ENCODE results near the gene ADGRL3.

ADGRL3 gene

DNA sequence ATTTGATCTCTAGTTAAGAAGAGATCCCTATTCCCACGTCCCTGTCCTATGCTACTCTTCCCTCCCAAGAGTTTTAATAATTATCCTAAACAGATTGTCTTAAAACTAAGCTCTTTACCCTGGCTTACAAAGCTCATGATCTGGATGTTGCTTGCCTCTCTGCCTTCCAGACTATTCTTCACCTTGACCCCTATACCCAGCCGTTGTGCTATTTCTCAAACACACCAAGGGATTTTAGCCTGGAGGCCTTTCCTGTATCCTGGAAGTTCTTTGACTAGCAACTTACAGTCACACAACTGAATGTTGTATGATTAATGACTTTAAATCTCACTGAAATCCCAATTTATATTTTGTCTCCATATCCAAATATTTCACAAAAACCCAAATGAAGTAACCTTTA lies 314.9 kb downstream of the ADGRL3 start:
- no peak for TF ChIP-seq ZNF70 (CRISPR knock-in tag; IDR thresholded peaks at IDR 0.05)
- no peak for TF ChIP-seq OSR1 (CRISPR knock-in tag; IDR thresholded peaks at IDR 0.05)
- no peak for TF ChIP-seq ZNF565 (CRISPR knock-in tag; conservative IDR thresholded peaks at IDR 0.05; ENCODE audit: low read depth)
- no peak for TF ChIP-seq PPARA (CRISPR knock-in tag; IDR thresholded peaks at IDR 0.05; ENCODE audit: borderline replicate concordance)
- ATAC-seq: no peak

DNA sequence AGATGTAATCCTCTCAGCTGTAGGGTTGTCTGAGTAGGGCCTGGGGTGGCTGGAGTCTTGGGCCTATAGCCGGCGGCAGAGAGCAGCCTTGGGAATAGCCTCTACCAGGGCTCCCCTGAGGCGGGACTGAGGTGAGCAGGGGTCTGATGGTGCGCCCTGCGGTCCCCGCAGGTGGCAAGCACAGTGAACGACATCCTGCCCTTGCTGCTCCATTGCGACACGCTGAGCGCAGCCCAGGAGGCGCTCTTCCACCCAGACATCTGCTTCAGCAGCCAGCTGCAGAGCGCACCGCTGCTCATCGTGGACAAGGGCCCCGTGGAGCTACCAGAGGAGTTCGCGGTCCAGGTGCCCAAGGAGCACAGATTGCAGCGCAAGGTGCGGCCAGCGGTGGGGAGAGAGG lies 317.0 kb downstream of the ADGRL3 start:
- ATAC-seq: no peak
- no peak for TF ChIP-seq BACH2 (CRISPR knock-in tag; IDR thresholded peaks at IDR 0.05; ENCODE audit: borderline replicate concordance)
- TF ChIP-seq ZNF8 (CRISPR knock-in tag; IDR thresholded peaks at IDR 0.05): no peak
- TF ChIP-seq, protein P1, sequence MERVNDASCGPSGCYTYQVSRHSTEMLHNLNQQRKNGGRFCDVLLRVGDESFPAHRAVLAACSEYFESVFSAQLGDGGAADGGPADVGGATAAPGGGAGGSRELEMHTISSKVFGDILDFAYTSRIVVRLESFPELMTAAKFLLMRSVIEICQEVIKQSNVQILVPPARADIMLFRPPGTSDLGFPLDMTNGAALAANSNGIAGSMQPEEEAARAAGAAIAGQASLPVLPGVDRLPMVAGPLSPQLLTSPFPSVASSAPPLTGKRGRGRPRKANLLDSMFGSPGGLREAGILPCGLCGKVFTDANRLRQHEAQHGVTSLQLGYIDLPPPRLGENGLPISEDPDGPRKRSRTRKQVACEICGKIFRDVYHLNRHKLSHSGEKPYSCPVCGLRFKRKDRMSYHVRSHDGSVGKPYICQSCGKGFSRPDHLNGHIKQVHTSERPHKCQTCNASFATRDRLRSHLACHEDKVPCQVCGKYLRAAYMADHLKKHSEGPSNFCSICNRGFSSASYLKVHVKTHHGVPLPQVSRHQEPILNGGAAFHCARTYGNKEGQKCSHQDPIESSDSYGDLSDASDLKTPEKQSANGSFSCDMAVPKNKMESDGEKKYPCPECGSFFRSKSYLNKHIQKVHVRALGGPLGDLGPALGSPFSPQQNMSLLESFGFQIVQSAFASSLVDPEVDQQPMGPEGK (CRISPR knock-in tag; IDR thresholded peaks at IDR 0.05; ENCODE audit: borderline replicate concordance): no peak
- no peak for TF ChIP-seq ZNF565 (CRISPR knock-in tag; conservative IDR thresholded peaks at IDR 0.05; ENCODE audit: low read depth)
- no peak for TF ChIP-seq ZFP3 (CRISPR knock-in tag; IDR thresholded peaks at IDR 0.05)
- no peak for TF ChIP-seq CSDC2 (CRISPR knock-in tag; IDR thresholded peaks at IDR 0.05)
- no peak for TF ChIP-seq OSR1 (CRISPR knock-in tag; IDR thresholded peaks at IDR 0.05)
- no peak for TF ChIP-seq ZC3H10 (CRISPR knock-in tag; IDR thresholded peaks at IDR 0.05)
- TF ChIP-seq, protein P2, sequence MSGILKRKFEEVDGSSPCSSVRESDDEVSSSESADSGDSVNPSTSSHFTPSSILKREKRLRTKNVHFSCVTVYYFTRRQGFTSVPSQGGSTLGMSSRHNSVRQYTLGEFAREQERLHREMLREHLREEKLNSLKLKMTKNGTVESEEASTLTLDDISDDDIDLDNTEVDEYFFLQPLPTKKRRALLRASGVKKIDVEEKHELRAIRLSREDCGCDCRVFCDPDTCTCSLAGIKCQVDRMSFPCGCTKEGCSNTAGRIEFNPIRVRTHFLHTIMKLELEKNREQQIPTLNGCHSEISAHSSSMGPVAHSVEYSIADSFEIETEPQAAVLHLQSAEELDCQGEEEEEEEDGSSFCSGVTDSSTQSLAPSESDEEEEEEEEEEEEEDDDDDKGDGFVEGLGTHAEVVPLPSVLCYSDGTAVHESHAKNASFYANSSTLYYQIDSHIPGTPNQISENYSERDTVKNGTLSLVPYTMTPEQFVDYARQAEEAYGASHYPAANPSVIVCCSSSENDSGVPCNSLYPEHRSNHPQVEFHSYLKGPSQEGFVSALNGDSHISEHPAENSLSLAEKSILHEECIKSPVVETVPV (CRISPR knock-in tag; IDR thresholded peaks at IDR 0.05): no peak
- TF ChIP-seq, protein P3, sequence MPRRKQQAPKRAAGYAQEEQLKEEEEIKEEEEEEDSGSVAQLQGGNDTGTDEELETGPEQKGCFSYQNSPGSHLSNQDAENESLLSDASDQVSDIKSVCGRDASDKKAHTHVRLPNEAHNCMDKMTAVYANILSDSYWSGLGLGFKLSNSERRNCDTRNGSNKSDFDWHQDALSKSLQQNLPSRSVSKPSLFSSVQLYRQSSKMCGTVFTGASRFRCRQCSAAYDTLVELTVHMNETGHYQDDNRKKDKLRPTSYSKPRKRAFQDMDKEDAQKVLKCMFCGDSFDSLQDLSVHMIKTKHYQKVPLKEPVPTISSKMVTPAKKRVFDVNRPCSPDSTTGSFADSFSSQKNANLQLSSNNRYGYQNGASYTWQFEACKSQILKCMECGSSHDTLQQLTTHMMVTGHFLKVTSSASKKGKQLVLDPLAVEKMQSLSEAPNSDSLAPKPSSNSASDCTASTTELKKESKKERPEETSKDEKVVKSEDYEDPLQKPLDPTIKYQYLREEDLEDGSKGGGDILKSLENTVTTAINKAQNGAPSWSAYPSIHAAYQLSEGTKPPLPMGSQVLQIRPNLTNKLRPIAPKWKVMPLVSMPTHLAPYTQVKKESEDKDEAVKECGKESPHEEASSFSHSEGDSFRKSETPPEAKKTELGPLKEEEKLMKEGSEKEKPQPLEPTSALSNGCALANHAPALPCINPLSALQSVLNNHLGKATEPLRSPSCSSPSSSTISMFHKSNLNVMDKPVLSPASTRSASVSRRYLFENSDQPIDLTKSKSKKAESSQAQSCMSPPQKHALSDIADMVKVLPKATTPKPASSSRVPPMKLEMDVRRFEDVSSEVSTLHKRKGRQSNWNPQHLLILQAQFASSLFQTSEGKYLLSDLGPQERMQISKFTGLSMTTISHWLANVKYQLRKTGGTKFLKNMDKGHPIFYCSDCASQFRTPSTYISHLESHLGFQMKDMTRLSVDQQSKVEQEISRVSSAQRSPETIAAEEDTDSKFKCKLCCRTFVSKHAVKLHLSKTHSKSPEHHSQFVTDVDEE (CRISPR knock-in tag; IDR thresholded peaks at IDR 0.05): no peak

DNA sequence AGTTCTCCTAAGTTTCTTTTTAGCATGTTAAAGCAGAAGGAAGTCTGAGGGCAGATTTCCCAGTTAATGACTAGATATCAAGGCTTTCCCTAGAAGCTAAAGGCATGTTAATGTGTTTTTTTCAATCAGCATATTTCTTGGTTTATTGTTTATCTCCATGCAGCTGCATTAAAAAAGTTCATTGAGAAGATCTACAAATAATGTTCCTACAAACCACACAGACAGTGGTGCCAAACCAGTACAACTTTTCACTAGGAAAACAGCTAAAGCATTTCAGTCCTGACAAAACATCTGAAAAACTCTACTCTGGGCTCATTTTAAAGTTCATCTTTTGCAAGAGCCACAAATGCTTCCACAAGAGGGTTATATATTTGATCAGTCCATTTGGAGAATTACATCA lies 320.0 kb downstream of the ADGRL3 start:
- no peak for ATAC-seq
- TF ChIP-seq, protein P4, sequence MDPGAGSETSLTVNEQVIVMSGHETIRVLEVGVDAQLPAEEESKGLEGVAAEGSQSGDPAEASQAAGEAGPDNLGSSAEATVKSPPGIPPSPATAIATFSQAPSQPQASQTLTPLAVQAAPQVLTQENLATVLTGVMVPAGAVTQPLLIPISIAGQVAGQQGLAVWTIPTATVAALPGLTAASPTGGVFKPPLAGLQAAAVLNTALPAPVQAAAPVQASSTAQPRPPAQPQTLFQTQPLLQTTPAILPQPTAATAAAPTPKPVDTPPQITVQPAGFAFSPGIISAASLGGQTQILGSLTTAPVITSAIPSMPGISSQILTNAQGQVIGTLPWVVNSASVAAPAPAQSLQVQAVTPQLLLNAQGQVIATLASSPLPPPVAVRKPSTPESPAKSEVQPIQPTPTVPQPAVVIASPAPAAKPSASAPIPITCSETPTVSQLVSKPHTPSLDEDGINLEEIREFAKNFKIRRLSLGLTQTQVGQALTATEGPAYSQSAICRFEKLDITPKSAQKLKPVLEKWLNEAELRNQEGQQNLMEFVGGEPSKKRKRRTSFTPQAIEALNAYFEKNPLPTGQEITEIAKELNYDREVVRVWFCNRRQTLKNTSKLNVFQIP (CRISPR knock-in tag; IDR thresholded peaks at IDR 0.05; ENCODE audit: borderline replicate concordance, low read depth): no peak
- TF ChIP-seq CSDC2 (CRISPR knock-in tag; IDR thresholded peaks at IDR 0.05): no peak
- no peak for TF ChIP-seq ISL1 (CRISPR knock-in tag; IDR thresholded peaks at IDR 0.05)
- TF ChIP-seq ZNF8 (CRISPR knock-in tag; IDR thresholded peaks at IDR 0.05): no peak
- no peak for TF ChIP-seq TCF4 (CRISPR knock-in tag; IDR thresholded peaks at IDR 0.05; ENCODE audit: borderline replicate concordance)
- no peak for TF ChIP-seq PPARA (CRISPR knock-in tag; IDR thresholded peaks at IDR 0.05; ENCODE audit: borderline replicate concordance)
- TF ChIP-seq BACH2 (CRISPR knock-in tag; IDR thresholded peaks at IDR 0.05; ENCODE audit: borderline replicate concordance): no peak
- TF ChIP-seq, protein P2 (CRISPR knock-in tag; IDR thresholded peaks at IDR 0.05): no peak
- TF ChIP-seq RARB (CRISPR knock-in tag; IDR thresholded peaks at IDR 0.05): no peak
- no peak for TF ChIP-seq ZC3H10 (CRISPR knock-in tag; IDR thresholded peaks at IDR 0.05)
- TF ChIP-seq, protein P1 (CRISPR knock-in tag; IDR thresholded peaks at IDR 0.05; ENCODE audit: borderline replicate concordance): no peak
